Lung (tissue), 12 donors: ENCODE measurements around the gene MCM3. TPM values are rescaled to one million over a fixed set of nuclear protein-coding genes. Genes with fewer than 3 reads are reported as not detected.

Source experiments
- ATAC-seq: fragments of 200-7000 bp; cut with Tn5 transposase; one replicate; pipeline ENCODE4 v1.9.1; 2020; ENCODE audit warnings: moderate number of reproducible peaks; ENCODE audit not compliant: insufficient read depth, low FRiP score
- DNase-seq, 3 donors: peaks; one replicate each; pipeline ENCODE4 v3.0.0-alpha.2; 2013 to 2017
- H3K27ac ChIP-seq, 2 donors: one replicate each; pipeline ENCODE4 v1.5.1; 2013; ENCODE audit warnings: mild to moderate bottlenecking in 2 of 2, moderate library complexity in 2 of 2, control low read depth in 1 of 2, inconsistent platforms in 1 of 2, low read depth in 1 of 2, low read length in 1 of 2
- H3K27me3 ChIP-seq, 3 donors: one replicate each; pipeline ENCODE4 v1.5.1; 2013; ENCODE audit warnings: low read length in 2 of 3; ENCODE audit not compliant: control insufficient read depth in 3 of 3, insufficient read depth in 3 of 3
- H3K36me3 ChIP-seq, 4 donors: one replicate each; pipeline ENCODE4 v1.5.1; 2013; ENCODE audit warnings: low read length in 4 of 4, mild to moderate bottlenecking in 1 of 4, moderate library complexity in 1 of 4; ENCODE audit not compliant: control insufficient read depth in 4 of 4, insufficient read depth in 4 of 4
- H3K4me1 ChIP-seq, 5 donors: one replicate each; pipeline ENCODE4 v1.5.1; 2013; ENCODE audit warnings: low read length in 5 of 5, mild to moderate bottlenecking in 2 of 5, moderate library complexity in 1 of 5; ENCODE audit not compliant: control insufficient read depth in 5 of 5, insufficient read depth in 5 of 5
- H3K4me3 ChIP-seq: one replicate; pipeline ENCODE4 v1.5.1; 2013; ENCODE audit warnings: mild to moderate bottlenecking, control low read depth, moderate library complexity
- H3K9ac ChIP-seq, 2 donors: one replicate each; pipeline ENCODE4 v1.5.1; 2013; ENCODE audit warnings: low read length in 2 of 2, control low read depth in 1 of 2; ENCODE audit not compliant: insufficient read depth in 1 of 2
- H3K9me3 ChIP-seq, 4 donors: one replicate each; pipeline ENCODE4 v1.5.1; 2013; ENCODE audit warnings: low read length in 3 of 4, mild to moderate bottlenecking in 1 of 4, moderate library complexity in 1 of 4; ENCODE audit not compliant: control insufficient read depth in 4 of 4, insufficient read depth in 3 of 4
- CTCF ChIP-seq: IDR thresholded peaks from 2 replicates; pipeline ENCODE4 v1.5.1; 2012; ENCODE audit warnings: mild to moderate bottlenecking; ENCODE audit errors: control extremely low read depth, extremely low read depth
- WGBS, 2 donors: extraction: QIAGEN DNeasy Blood & Tissue Kit; methylation state at CpG; one replicate each; pipeline ENCODE4 v1.1.7; 2013; 5-methylcytosine and 5-hydroxymethylcytosine counted together
- polyA plus RNA-seq, 2 donors: library from polyadenylated mRNA; stranded (reverse); fragments of 200-250 nt; gene quantifications; one replicate each; pipeline ENCODE4 v1.2.1, GENCODE V29; 2013
- total RNA-seq, 2 donors: library from RNA; depleted of rRNA in 1 of 2; stranded (reverse); fragments of >200 nt in 1 of 2; gene quantifications; one replicate each; pipeline ENCODE4 v1.2.1, GENCODE V29; 2014 to 2021
- donor health status: control.
- donor health status: control.
- donor health status: Bipolar disorder and iron deficiency.
- donor health status: healthy.
- donor health status: DM: yes; HTN: yes; CAD: no.

Gene MCM3
- total and polyA plus RNA-seq, 4 donors = 19.9 to 40.8 (median 34.1) TPM

GRCh38 chr6:52305411-52305810, 20.9 kb upstream of the MCM3 start:
- TF ChIP-seq CTCF = no peak
- no peaks in the 10 kb centered on the region for H3K9me3 ChIP-seq
- no peak overlapping the region for H3K9ac ChIP-seq
- DNase-seq = peak in 1 of 3 donors; percentile 62
- whole genome bisulfite sequencing, 2 donors = 28 to 55% methylated on average over 6 of the region's 6 CpGs
- no peaks in the 10 kb centered on the region for H3K27me3 ChIP-seq
- H3K27ac ChIP-seq = peak overlapping the region in 1 of 2 donors; percentile 77
- peaks cover 2 to 19% (median 8%) of the 10 kb centered on the region in 5 donors for H3K4me1 ChIP-seq
- ATAC-seq = no peak
- H3K4me3 ChIP-seq = no peak overlapping the region
- H3K36me3 ChIP-seq = no peaks in the 10 kb centered on the region

GRCh38 chr6:52304983-52305390, 20.4 kb upstream of the MCM3 start:
- peaks cover 2 to 19% (median 8%) of the 10 kb centered on the region in 5 donors for H3K4me1 ChIP-seq
- H3K9me3 ChIP-seq = no peaks in the 10 kb centered on the region
- no peak overlapping the region for H3K9ac ChIP-seq
- H3K4me3 ChIP-seq = no peak overlapping the region
- H3K36me3 ChIP-seq = no peaks in the 10 kb centered on the region
- 39 to 43% methylated on average over 1 of the region's 1 CpG for WGBS, 2 donors
- H3K27me3 ChIP-seq = no peaks in the 10 kb centered on the region
- H3K27ac ChIP-seq = peak overlapping the region in 1 of 2 donors; percentile 77
- DNase-seq (peak; percentile 28 to 77 (median 73)), ATAC-seq (peak; percentile 56)
- TF ChIP-seq CTCF = no peak

GRCh38 chr6:52303178-52303577, 18.6 kb upstream of the MCM3 start:
- Histone ChIP-seq H3K4me3 (no peak overlapping the region), H3K9me3 (no peaks in the 10 kb centered on the region), H3K4me1 (peaks cover 2 to 19% (median 8%) of the 10 kb centered on the region in 5 donors), H3K36me3 (no peaks in the 10 kb centered on the region), H3K9ac (no peak overlapping the region), H3K27me3 (no peaks in the 10 kb centered on the region), H3K27ac (no peak overlapping the region)
- no peak for TF ChIP-seq CTCF
- 97% methylated on average over 1 of the region's 1 CpG for WGBS, 2 donors
- DNase-seq (no peak), ATAC-seq (no peak)

GRCh38 chr6:52301326-52301725, 16.8 kb upstream of the MCM3 start:
- DNase-seq = no peak
- no peaks in the 10 kb centered on the region for H3K27me3 ChIP-seq
- no peak for ATAC-seq
- H3K4me3 ChIP-seq = no peak overlapping the region
- H3K4me1 ChIP-seq = peaks cover under 1 to 15% (median 8%) of the 10 kb centered on the region in 5 donors
- H3K9ac ChIP-seq = no peak overlapping the region
- TF ChIP-seq CTCF = no peak
- WGBS, 2 donors = 98 to 100% methylated on average over 1 of the region's 1 CpG
- peaks cover 0 to 2% (median 0%) of the 10 kb centered on the region in 4 donors for H3K9me3 ChIP-seq
- no peaks in the 10 kb centered on the region for H3K36me3 ChIP-seq
- H3K27ac ChIP-seq = no peak overlapping the region
